ENCODE measurements around the gene EGFL7.

DNA sequence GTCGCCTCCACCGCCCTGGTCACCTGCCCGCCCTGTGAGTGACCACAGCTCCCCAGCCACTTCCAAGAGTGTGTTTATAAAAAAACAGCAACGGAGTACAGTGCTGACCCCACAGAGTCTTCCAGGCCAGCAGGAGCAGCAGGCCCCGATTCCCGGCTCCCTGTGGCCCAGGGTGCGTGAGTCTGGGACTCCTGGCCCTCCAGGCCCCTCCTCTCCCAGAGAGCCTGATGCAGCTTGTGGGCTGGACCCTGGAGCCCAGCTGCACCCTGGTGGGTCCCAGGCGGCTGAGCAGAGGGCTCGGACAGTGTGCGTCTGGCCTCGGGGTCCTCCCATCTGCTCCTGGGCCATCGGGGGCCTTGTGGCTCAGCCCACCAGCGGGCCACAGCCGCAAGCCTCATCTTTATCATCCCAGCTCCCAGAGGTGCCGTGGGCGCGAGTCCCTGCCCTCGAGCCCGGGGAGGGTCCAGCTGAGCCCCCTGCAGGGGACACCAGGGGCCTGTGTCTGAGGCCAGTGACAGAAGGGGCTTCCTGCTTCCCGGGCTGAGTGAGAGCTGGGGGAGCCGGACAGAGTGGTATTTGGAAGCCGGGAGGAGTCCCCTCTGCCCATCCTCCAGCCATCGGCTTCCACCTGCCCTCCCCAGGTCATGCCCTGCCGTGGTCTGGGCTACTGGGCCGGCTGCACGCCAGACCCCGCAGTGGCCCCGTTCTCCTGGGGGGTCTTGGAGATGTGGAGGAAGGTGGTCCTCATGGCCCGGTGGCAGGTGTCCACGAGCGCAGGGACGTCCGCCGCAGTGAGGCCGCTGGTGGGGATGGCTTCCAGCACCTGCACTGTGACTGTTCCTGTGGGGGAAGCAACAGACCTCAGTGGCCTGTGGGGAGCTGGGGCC, 10.6 kb downstream of the EGFL7 start:
- TF ChIP-seq, protein P1, sequence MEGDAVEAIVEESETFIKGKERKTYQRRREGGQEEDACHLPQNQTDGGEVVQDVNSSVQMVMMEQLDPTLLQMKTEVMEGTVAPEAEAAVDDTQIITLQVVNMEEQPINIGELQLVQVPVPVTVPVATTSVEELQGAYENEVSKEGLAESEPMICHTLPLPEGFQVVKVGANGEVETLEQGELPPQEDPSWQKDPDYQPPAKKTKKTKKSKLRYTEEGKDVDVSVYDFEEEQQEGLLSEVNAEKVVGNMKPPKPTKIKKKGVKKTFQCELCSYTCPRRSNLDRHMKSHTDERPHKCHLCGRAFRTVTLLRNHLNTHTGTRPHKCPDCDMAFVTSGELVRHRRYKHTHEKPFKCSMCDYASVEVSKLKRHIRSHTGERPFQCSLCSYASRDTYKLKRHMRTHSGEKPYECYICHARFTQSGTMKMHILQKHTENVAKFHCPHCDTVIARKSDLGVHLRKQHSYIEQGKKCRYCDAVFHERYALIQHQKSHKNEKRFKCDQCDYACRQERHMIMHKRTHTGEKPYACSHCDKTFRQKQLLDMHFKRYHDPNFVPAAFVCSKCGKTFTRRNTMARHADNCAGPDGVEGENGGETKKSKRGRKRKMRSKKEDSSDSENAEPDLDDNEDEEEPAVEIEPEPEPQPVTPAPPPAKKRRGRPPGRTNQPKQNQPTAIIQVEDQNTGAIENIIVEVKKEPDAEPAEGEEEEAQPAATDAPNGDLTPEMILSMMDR (IDR thresholded peaks at IDR 0.05), result no peak
- TF ChIP-seq EZH2 (IDR thresholded peaks at IDR 0.05), result no peak
